HG02973 (cell line): ENCODE data around the gene TMPRSS13.
"Not testable (repeated sequence)": the region's sequence is repeated elsewhere in the genome, so short reads cannot be mapped to it uniquely, and the experiment has no call there.

Experiments
- ATAC-seq: cut with Tn5 transposase; IDR thresholded peaks from one replicate; pipeline ENCODE4 v1.9.1; 2021; ENCODE audit warnings: moderate library complexity; ENCODE audit not compliant: unreplicated experiment

TMPRSS13 gene

GRCh38 chr11:117874253-117874909 is 54.8 kb downstream of the TMPRSS13 start:
- no peak for ATAC-seq

GRCh38 chr11:117873828-117874125 is 55.4 kb downstream of the TMPRSS13 start:
- ATAC-seq = no peak

DNA sequence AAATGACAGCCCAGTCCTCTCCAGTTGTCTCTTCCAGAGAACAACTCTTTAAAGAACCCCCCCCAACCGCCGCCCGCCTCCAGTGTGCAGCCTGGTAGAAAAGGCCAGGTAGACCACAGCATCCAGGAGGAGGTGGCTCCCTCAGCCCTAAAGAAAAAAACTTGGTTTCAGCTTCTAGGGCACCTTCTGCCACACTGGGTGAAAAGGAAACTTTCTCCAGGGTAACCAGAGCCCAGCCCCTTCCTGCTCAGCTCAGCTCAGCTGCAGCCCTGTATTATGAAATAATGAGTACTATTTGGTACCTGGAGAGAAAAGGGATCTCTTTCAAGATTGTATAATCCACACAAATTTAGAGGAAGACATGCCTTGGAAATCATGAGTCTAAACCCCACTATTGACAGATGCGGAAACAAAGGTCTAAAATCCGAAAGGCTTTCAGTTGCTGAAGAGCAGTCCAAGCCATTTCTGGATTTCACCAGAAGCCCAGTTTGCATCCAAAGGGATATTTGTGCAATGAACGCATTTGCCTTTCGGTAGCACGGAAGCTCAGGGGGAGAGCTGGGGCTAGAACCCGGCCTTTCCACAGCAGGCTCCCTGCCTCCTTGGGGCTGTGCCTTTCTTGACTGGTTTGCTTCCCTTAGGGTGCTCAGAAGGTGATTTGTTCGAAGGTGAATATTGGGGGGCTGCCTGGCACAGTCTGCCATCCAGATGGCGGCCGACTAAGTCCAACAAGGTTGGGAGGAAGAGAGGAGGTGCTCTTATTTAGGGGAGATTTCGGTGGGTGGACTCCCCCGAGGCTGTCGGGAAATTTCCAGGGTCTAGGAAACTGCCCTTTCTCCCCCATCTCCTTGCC is 56.0 kb downstream of the TMPRSS13 start:
- no peak for ATAC-seq

DNA sequence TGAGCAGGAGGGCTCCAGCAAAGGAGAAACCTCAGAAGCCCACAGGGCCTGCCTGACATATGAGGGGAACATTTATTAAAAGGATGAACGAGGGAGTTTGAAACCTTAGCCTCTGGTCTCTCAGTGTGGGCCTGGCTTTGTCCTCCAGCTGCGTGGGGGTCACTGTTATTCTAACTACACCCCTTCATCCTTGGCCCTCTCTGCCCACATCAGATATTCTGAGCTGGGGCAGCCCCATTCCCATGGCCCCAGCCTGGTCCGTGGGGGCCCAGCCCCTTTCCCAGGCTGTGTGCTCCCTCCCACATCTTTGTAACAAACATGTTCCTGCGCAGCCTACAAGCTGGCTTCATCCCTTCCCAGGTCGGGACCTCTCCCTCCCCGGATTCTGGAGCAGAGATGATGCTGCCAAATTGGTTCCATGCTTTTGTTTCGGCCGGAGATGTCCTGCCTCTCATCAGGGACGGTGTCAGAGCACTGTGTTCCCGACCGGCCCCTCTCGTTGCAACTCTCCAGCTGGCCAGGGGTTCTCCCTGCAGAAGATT is 56.7 kb downstream of the TMPRSS13 start:
- ATAC-seq = no peak

DNA sequence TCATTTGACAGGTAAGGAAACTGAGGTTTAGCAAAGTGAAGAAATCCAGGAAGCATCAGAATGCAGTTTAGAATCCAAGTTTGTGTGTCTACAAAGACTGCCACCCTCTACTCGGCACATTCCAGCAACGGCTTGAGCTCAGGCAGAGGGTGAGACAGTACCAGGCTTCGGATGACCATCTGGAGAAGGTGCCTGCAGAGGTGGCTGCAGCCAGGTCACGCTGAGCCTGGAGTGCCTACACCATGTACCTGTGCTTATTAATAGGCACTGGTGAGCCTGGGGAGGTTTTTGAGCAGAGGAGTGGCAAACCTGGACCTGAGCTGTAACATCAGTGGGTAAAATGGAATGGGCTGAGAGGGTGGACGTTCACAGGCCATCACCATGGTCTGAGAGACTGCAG is 57.4 kb downstream of the TMPRSS13 start:
- ATAC-seq = no peak

GRCh38 chr11:117871160-117871559 is 58.0 kb downstream of the TMPRSS13 start:
- ATAC-seq = no peak

DNA sequence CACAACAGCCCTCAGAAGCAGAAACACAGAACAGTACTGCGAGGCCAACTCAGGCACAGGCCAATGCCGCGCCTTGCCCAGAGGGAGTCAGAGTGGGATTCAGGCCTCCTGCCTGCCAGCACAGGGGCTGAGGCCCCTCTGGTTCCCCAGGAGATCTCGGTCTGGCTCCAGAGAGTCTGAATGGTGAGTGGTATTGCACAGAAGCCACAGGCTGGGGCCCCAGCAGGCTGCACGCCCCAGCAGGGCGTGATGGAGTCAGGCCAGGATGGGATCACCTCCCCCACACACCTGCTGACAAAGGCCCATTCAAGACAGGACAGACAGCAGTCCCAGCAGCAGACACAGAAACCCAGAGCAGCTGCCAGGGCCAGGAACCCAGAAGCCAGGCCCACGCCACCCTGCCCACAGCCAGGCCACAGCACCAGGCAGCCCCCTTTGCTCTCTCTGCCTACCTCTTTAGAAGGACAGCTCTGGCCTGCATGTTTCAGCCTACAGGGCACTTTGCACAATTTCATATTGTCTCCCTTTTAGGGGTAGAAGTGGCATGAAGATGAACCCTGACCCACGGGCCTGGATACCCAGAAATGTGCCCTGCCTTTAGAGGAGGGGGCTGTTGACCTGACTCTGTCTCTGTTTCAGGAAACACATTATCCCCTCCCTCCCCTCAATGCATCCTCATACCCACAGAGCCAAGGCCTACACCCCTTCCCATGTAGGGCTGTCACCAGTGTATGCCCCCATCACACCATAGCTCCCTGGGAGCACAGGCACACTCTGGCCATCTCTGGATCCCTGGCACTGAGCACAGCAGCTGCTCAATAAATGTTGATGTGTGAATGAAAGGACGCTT is 58.9 kb downstream of the TMPRSS13 start:
- no peak for ATAC-seq

GRCh38 chr11:117869604-117870003 is 59.6 kb downstream of the TMPRSS13 start:
- no peak for ATAC-seq

- ATAC-seq = no peak
Measured at GRCh38 chr11:117868815-117869561, 60.2 kb downstream of the TMPRSS13 start.

GRCh38 chr11:117868088-117868487 is 61.1 kb downstream of the TMPRSS13 start:
- ATAC-seq = no peak

DNA sequence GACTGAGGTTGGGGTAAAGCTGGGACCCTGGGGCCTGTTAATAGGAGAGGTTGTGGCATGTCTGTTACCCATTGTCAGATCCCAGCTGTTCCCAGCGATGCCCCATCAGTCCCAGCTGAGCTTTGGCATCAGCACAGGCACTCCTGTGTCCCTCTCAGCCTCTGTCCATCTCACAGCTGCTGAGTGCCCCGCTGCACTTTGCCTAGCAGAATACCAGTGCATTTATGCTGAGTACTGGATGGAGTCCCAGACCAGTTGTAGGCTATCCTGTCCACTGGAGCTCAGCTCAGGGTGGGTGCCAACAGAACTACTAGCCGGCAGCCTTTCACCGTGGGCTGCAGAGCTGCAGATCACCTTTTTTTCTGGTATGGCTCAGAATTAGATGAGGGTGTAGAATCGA is 62.7 kb downstream of the TMPRSS13 start:
- ATAC-seq = no peak

GRCh38 chr11:117865546-117865945 is 63.7 kb downstream of the TMPRSS13 start:
- not testable (repeated sequence) for ATAC-seq

DNA sequence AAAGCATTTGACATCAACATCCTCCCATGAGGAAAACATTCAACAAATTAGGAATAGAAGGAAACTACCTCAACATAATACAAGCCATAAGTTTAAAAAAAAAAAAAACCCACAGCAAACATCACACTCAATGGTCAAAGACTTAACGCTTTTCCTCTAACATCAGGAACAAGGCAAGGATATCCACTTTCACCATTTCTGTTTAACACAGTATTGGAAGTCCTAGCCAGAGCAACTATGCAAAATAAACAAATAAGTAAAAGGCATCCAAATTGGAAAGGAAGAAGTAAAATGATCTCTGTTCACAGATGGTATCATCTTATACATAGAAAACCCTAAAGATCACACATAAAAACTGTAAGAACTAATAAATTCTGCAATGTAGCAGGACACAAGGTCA is 65.8 kb downstream of the TMPRSS13 start:
- ATAC-seq = no peak

- ATAC-seq = no peak
Measured at GRCh38 chr11:117862753-117863152, 66.4 kb downstream of the TMPRSS13 start.

- ATAC-seq = no peak
Measured at GRCh38 chr11:117862019-117862725, 67.0 kb downstream of the TMPRSS13 start.

DNA sequence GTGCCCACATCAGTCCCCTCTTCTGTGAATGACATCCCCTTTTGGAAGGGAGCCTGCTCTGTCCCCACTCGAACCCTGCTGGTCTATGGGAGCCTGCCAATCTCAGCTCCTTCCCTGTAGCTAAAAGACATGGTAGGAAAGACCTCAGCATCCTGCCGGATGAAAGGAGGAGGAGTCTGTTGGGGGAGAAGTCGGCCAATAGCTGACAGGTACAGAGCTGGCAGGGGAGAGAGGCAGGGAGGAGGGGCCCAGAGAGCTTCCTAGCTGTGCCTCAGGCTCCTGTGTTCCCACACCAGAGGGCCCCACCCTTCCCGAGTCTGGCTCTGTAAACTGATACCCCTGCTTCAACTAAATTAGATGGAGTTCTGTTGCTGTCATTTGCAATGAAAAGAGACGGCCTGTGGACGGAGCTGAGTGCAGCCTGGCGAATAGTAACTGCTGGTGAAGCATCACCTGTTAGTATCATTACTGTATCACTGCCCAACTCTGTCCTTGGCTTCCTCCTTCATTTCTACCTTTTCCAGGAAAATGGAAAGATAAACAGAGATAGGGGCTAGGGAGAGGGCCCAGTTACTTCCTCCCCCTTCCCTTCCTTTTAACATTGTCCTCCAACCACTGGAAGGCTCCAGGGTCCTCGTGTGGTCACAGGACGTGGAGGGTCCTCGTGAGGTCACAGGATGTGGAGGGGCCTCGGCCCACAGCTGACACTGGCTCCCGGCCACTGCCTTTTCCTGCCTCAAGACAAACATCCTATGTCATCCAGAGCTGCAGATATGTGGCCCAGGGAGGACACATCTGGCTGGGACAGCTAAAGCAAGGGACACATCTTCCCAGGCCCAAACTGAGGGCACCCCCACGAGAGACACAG is 67.8 kb downstream of the TMPRSS13 start:
- ATAC-seq = no peak

GRCh38 chr11:117860139-117860538 is 69.1 kb downstream of the TMPRSS13 start:
- no peak for ATAC-seq

DNA sequence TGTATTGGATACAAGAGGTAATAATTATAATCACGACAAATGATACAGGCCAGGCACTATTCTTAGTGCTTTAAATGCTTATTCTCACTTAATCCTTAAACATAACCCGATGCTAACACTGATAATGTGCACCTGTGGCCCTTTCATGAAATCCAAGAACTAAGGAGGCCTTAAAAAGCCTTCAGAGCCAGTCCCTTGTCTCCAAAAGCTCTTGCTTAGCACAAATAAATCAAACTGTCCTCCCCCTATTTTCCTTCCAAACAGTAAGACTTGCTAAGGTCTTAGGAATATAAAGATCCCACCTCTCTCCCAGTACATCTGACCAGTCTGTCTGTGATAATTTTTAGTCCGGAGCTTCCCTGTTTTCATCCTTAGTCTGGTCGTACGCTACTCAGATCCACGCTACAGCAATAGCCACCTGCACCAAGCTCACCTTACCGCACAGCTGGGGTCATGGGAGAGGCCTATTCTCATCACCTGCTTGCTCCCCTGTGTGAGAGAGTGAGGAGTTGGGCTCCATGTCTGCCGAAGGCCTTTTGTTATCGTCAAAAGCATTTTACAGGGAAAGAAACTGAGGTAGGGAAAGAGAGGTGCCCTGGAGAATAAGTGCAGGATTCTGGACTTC is 69.6 kb downstream of the TMPRSS13 start:
- no peak for ATAC-seq

DNA sequence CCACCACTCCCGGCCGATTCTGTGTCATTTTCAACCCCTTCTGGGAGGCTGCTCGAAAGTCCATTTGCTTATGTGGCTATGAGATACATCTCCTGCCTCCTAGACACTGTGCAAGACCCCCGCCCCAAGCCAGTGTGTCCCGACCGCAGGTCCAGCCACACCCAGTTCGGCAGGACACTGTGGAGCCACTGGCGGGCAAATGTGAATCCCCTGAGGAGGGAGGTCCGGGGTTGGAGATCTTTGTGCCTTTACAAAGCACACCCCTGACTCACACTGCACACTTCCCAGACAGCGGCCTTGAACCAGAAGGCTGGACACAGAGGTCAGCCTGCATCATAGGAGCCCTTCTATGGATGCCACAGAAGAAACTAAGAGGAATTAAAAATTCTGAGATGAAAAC is 70.1 kb downstream of the TMPRSS13 start:
- no peak for ATAC-seq
